HEK293 (cell line): ENCODE data around the gene SMIM24.

ENCODE experiments used
- CTCF ChIA-PET: fragments of 350-600 bp; formaldehyde crosslinking; extraction: SDS; loops from one replicate; lab custom pipeline; 2021; ENCODE audit warnings: antibody characterized with exemption; lab: Yijun Ruan, JAX
- POLR2A ChIA-PET: fragments of 300-600 bp; formaldehyde crosslinking; extraction: SDS; loops from one replicate; lab custom pipeline; 2020; ENCODE audit warnings: antibody characterized with exemption, inconsistent platforms; lab: Yijun Ruan, JAX
- H3K27ac ChIP-seq: fragments of 200-500 bp; sonication (Bioruptor generic); 2 replicates; pipeline ENCODE4 v1.5.1; 2014; ENCODE audit warnings: low read depth, low read length, control low read depth, inconsistent platforms; ENCODE audit errors: extremely low read depth
- H3K36me3 ChIP-seq, 2 experiments: fragments of 200-500 bp in 1 of 2; sonication (Bioruptor generic) in 1 of 2; 1 replicate in 1 of 2; 2 replicates in 1 of 2; pipeline ENCODE4 v1.5.1; 2014 to 2017; ENCODE audit warnings: inconsistent platforms in 2 of 2, low read length in 2 of 2; ENCODE audit not compliant: control insufficient read depth in 2 of 2, insufficient read depth in 1 of 2
- H3K4me1 ChIP-seq: fragments of 200-500 bp; sonication (Bioruptor generic); 2 replicates; pipeline ENCODE4 v1.5.1; 2014; ENCODE audit warnings: mild to moderate bottlenecking, low read length, inconsistent platforms; ENCODE audit not compliant: control insufficient read depth, insufficient read depth
- H3K4me3 ChIP-seq: 2 replicates; pipeline ENCODE4 v1.5.1; 2011; ENCODE audit warnings: low read depth, mild to moderate bottlenecking, control low read depth, low read length, moderate library complexity
- H3K9me3 ChIP-seq: fragments of 200-500 bp; sonication (Bioruptor generic); 2 replicates; pipeline ENCODE4 v1.5.1; 2014; ENCODE audit warnings: low read depth, low read length, inconsistent platforms; ENCODE audit not compliant: control insufficient read depth, insufficient read depth
- EGR2 ChIP-seq: fragments of 450-650 bp; formaldehyde crosslinking; IDR thresholded peaks from 2 replicates; pipeline ENCODE4 v1.5.1; 2016; ENCODE audit warnings: low read depth, missing biosample characterization, missing genetic modification characterization
- GLIS2 ChIP-seq: fragments of 450-650 bp; formaldehyde crosslinking; IDR thresholded peaks from 2 replicates; pipeline ENCODE4 v1.5.1; 2016; ENCODE audit warnings: missing biosample characterization, missing genetic modification characterization
- HOXD13 ChIP-seq: sonication (generic); formaldehyde crosslinking; IDR thresholded peaks from 2 replicates; pipeline ENCODE4 v1.8.0; 2022; ENCODE audit warnings: missing genetic modification reagents, borderline replicate concordance
- PATZ1 ChIP-seq: fragments of 450-650 bp; formaldehyde crosslinking; IDR thresholded peaks from 2 replicates; pipeline ENCODE4 v1.5.1; 2016; ENCODE audit warnings: missing biosample characterization, missing genetic modification characterization
- SP7 ChIP-seq: fragments of 450-650 bp; formaldehyde crosslinking; IDR thresholded peaks from 2 replicates; pipeline ENCODE4 v1.5.1; 2016; ENCODE audit warnings: missing biosample characterization, missing genetic modification characterization
- ZBTB11 ChIP-seq: fragments of 450-650 bp; formaldehyde crosslinking; conservative IDR thresholded peaks from 2 replicates; pipeline ENCODE4 v1.5.1; 2016; ENCODE audit warnings: low read depth, missing biosample characterization, missing genetic modification characterization
- ZBTB21 ChIP-seq: fragments of 450-650 bp; formaldehyde crosslinking; IDR thresholded peaks from 2 replicates; pipeline ENCODE4 v1.5.1; 2017; ENCODE audit warnings: missing biosample characterization, missing genetic modification characterization
- ZBTB26 ChIP-seq: fragments of 450-650 bp; formaldehyde crosslinking; optimal IDR thresholded peaks from 2 replicates; pipeline ENCODE3; 2016; ENCODE audit warnings: missing biosample characterization, mild to moderate bottlenecking, missing genetic modification characterization
- ZBTB8A ChIP-seq: fragments of 450-650 bp; formaldehyde crosslinking; IDR thresholded peaks from 2 replicates; pipeline ENCODE4 v1.5.1; 2016; ENCODE audit warnings: missing biosample characterization, missing genetic modification characterization
- ZFHX2 ChIP-seq: fragments of 450-650 bp; formaldehyde crosslinking; conservative IDR thresholded peaks from 2 replicates; pipeline ENCODE4 v1.5.1; 2016; ENCODE audit warnings: missing biosample characterization, missing genetic modification characterization
- ZNF140 ChIP-seq: fragments of 450-650 bp; formaldehyde crosslinking; IDR thresholded peaks from 2 replicates; pipeline ENCODE4 v1.5.1; 2016; ENCODE audit warnings: missing biosample characterization, missing genetic modification characterization
- ZNF19 ChIP-seq: fragments of 450-650 bp; formaldehyde crosslinking; IDR thresholded peaks from 2 replicates; pipeline ENCODE4; 2016; ENCODE audit warnings: missing biosample characterization, missing genetic modification characterization, low read depth
- ZNF2 ChIP-seq: fragments of 450-650 bp; formaldehyde crosslinking; IDR thresholded peaks from 2 replicates; pipeline ENCODE4 v1.5.1; 2016; ENCODE audit warnings: missing biosample characterization, missing genetic modification characterization
- ZNF292 ChIP-seq: fragments of 450-650 bp; formaldehyde crosslinking; IDR thresholded peaks from 2 replicates; pipeline ENCODE4 v1.5.1; 2016; ENCODE audit warnings: low read depth, missing biosample characterization, missing genetic modification characterization, borderline replicate concordance
- ZNF398 ChIP-seq: fragments of 450-650 bp; formaldehyde crosslinking; IDR thresholded peaks from 2 replicates; pipeline ENCODE4 v1.5.1; 2017; ENCODE audit warnings: missing biosample characterization, missing genetic modification characterization
- ZNF654 ChIP-seq: fragments of 450-650 bp; formaldehyde crosslinking; IDR thresholded peaks from 2 replicates; pipeline ENCODE4 v1.5.1; 2016; ENCODE audit warnings: low read depth, missing biosample characterization, missing genetic modification characterization
- ZNF768 ChIP-seq: fragments of 450-650 bp; formaldehyde crosslinking; IDR thresholded peaks from 2 replicates; pipeline ENCODE4 v1.5.1; 2018; ENCODE audit warnings: missing biosample characterization, mild to moderate bottlenecking, missing genetic modification characterization
- ZNF792 ChIP-seq: fragments of 450-650 bp; formaldehyde crosslinking; IDR thresholded peaks from 2 replicates; pipeline ENCODE4 v1.5.1; 2016; ENCODE audit warnings: missing biosample characterization, missing genetic modification characterization

SMIM24 gene

GRCh38 chr19:3456925-3457527 is 23.3 kb downstream of the SMIM24 start:
- TF ChIP-seq ZFHX2 (tag by site-specific recombination) (0 out of 2 replicates have a peak, but pooled peaks have one; percentile 19), EGR2 (0 out of 2 replicates have a peak, but pooled peaks have one; percentile 16), ZNF19 (tag by site-specific recombination) (no peak), HOXD13 (CRISPR knock-in tag) (no peak), ZNF140 (tag by site-specific recombination) (no peak), ZNF768 (tag by site-specific recombination) (peak; percentile 51; the same call in 1 of the 2 replicates), ZNF654 (tag by site-specific recombination) (no peak)
- no peaks in the 10 kb centered on the region for H3K9me3 ChIP-seq
- H3K36me3 ChIP-seq: peaks cover 0 to 37% of the 10 kb centered on the region in 2 experiments; a peak in 2 of 3 replicates
- ChIA-PET POLR2A (interaction anchor here (0.6 kb wide), 1 partner anchor 122 kb away, joined by 4 read pairs; no protein-coding TSS in a partner anchor), CTCF (no interaction called here)
- no peak overlapping the region for H3K27ac ChIP-seq
- peaks cover 8% of the 10 kb centered on the region for H3K4me1 ChIP-seq
- H3K4me3 ChIP-seq: no peak overlapping the region

GRCh38 chr19:3455960-3456601 is 24.2 kb downstream of the SMIM24 start:
- Histone ChIP-seq H3K4me3 (no peak overlapping the region), H3K4me1 (peaks cover 8% of the 10 kb centered on the region), H3K27ac (no peak overlapping the region), H3K36me3 (peaks cover 0 to 37% of the 10 kb centered on the region in 2 experiments; a peak in 2 of 3 replicates)
- ChIA-PET POLR2A (no interaction called here), CTCF (interaction anchor here (0.7 kb wide), 1 partner anchor 10 kb away, joined by 3 read pairs; no protein-coding TSS in a partner anchor)
- TF ChIP-seq SP7: no peak
- 0 out of 2 replicates have a peak, but pooled peaks have one; percentile 27 for TF ChIP-seq GLIS2
- TF ChIP-seq ZBTB26 (tag by site-specific recombination): no peak
- TF ChIP-seq PATZ1 (tag by site-specific recombination): 0 out of 2 replicates have a peak, but pooled peaks have one; percentile 12
- TF ChIP-seq, all 188 proteins: peak for 2
- H3K9me3 ChIP-seq: no peaks in the 10 kb centered on the region

GRCh38 chr19:3455393-3455955 is 24.9 kb downstream of the SMIM24 start:
- H3K27ac ChIP-seq: no peak overlapping the region
- TF ChIP-seq ZNF792 (peak; percentile 93), ZNF292 (tag by site-specific recombination) (no peak), ZNF398 (tag by site-specific recombination) (no peak), ZBTB11 (tag by site-specific recombination) (no peak), ZBTB21 (no peak), ZNF2 (no peak), ZBTB8A (tag by site-specific recombination) (no peak)
- TF ChIP-seq, all 188 proteins: peak for 1
- H3K36me3 ChIP-seq: peaks cover 0 to 37% of the 10 kb centered on the region in 2 experiments; a peak in 2 of 3 replicates
- H3K4me3 ChIP-seq: no peak overlapping the region
- no peaks in the 10 kb centered on the region for H3K9me3 ChIP-seq
- CTCF ChIA-PET: interaction anchor here (0.7 kb wide), 1 partner anchor 9 kb away, joined by 3 read pairs; no protein-coding TSS in a partner anchor
- POLR2A ChIA-PET: no interaction called here
- H3K4me1 ChIP-seq: peaks cover 8% of the 10 kb centered on the region
